HepG2 (cell line): ENCODE data around the gene PXMP4. TPM values are rescaled to one million over a fixed set of nuclear protein-coding genes. Genes with fewer than 3 reads are reported as not detected.

Experiments used
- BCLAF1 ChIP-seq: fragments of 450-650 bp; IDR thresholded peaks from 2 replicates; pipeline ENCODE4 v1.6.1; 2017; ENCODE audit warnings: mild to moderate bottlenecking
- DMTF1 ChIP-seq: sonication (generic); formaldehyde crosslinking; IDR thresholded peaks from 2 replicates; pipeline ENCODE4 v1.4.0; 2020; ENCODE audit warnings: mild to moderate bottlenecking, missing genetic modification reagents
- ELF4 ChIP-seq: sonication (generic); formaldehyde crosslinking; IDR thresholded peaks from 2 replicates; pipeline ENCODE4 v1.5.0; 2020; ENCODE audit warnings: missing genetic modification reagents, mild to moderate bottlenecking, moderate library complexity, borderline replicate concordance
- ETV5 ChIP-seq: IDR thresholded peaks from 2 replicates; pipeline ENCODE4 v1.6.1; 2018; ENCODE audit warnings: missing biosample characterization, missing genetic modification reagents, inconsistent platforms, borderline replicate concordance
- KDM6A ChIP-seq: IDR thresholded peaks from 2 replicates; pipeline ENCODE4 v1.6.1; 2016; ENCODE audit warnings: low read depth
- MAF1 ChIP-seq: sonication (generic); formaldehyde crosslinking; IDR thresholded peaks from 2 replicates; pipeline ENCODE4 v1.5.0; 2020; ENCODE audit warnings: missing genetic modification reagents, borderline replicate concordance
- NR2F6 ChIP-seq, 2 experiments: IDR thresholded peaks; 2 replicates each; pipeline ENCODE4 v1.6.1; 2016; ENCODE audit warnings: antibody characterized with exemption in 1 of 2, mild to moderate bottlenecking in 1 of 2
- RARA ChIP-seq: IDR thresholded peaks from 2 replicates; pipeline ENCODE4 v1.6.1; 2016; ENCODE audit warnings: missing genetic modification reagents, missing compliant biosample characterization
- TBX2 ChIP-seq: sonication (generic); formaldehyde crosslinking; IDR thresholded peaks from 2 replicates; pipeline ENCODE4 v1.5.0; 2020; ENCODE audit warnings: missing genetic modification reagents, mild to moderate bottlenecking, borderline replicate concordance
- THAP11 ChIP-seq: IDR thresholded peaks from 2 replicates; pipeline ENCODE4 v1.6.1; 2016; ENCODE audit warnings: missing biosample characterization, missing genetic modification reagents
- TOPORS ChIP-seq: sonication (generic); formaldehyde crosslinking; IDR thresholded peaks from 2 replicates; pipeline ENCODE4 v1.8.0; 2023; ENCODE audit warnings: mild to moderate bottlenecking, missing genetic modification reagents
- U2AF1 ChIP-seq: fragments of 200-400 bp; formaldehyde crosslinking; optimal IDR thresholded peaks from 2 replicates; pipeline ENCODE3; 2017; ENCODE audit warnings: mild to moderate bottlenecking, low read depth, low read length
- ZKSCAN8 ChIP-seq: IDR thresholded peaks from 2 replicates; pipeline ENCODE4 v1.6.1; 2016; ENCODE audit warnings: borderline replicate concordance, missing genetic modification reagents, missing compliant biosample characterization
- ZNF124 ChIP-seq: sonication (generic); formaldehyde crosslinking; IDR thresholded peaks from 2 replicates; pipeline ENCODE4 v1.4.0; 2020; ENCODE audit warnings: missing genetic modification reagents
- ZNF260 ChIP-seq: sonication (generic); formaldehyde crosslinking; IDR thresholded peaks from 2 replicates; pipeline ENCODE4 v1.4.0; 2020; ENCODE audit warnings: missing genetic modification reagents, low read depth, mild to moderate bottlenecking, borderline replicate concordance
- ZNF431 ChIP-seq: sonication (generic); formaldehyde crosslinking; IDR thresholded peaks from 2 replicates; pipeline ENCODE4 v1.9.0; 2022; ENCODE audit warnings: missing genetic modification reagents, low read depth, mild to moderate bottlenecking, borderline replicate concordance
- ZNF576 ChIP-seq: sonication (generic); formaldehyde crosslinking; IDR thresholded peaks from 2 replicates; pipeline ENCODE4 v1.4.0; 2020; ENCODE audit warnings: mild to moderate bottlenecking, missing genetic modification reagents
- ZNF780A ChIP-seq: sonication (generic); formaldehyde crosslinking; IDR thresholded peaks from 2 replicates; pipeline ENCODE4 v1.8.0; 2022; ENCODE audit warnings: mild to moderate bottlenecking, missing genetic modification reagents, moderate library complexity
- polyA plus RNA-seq, 8 experiments: library from polyadenylated mRNA; depleted of rRNA in 3 of 8; stranded (reverse) in 7 of 8; unstranded in 1 of 8; fragments of >200 nt; fragmentation: Illumina TruSeq in 4 of 8; extraction: Trizol in 4 of 8; gene quantifications; 2 replicates each; pipeline versions ENCODE4 v1.2.1 to v1.2.3, GENCODE V29; 2011 to 2016; ENCODE audit warnings: low read depth in 4 of 8, missing spikeins in 1 of 8, mixed read lengths in 1 of 8; ENCODE audit not compliant: insufficient read depth in 1 of 8
- total RNA-seq, 5 experiments: library from RNA; depleted of rRNA; stranded (reverse); fragments of >200 nt; fragmentation: Illumina TruSeq; extraction: Trizol; gene quantifications; 2 replicates each; pipeline ENCODE4 v1.2.3, GENCODE V29; 2016; ENCODE audit warnings: low read depth in 1 of 5
- TF ChIP-seq, protein P1 (sequence below): sonication (generic); formaldehyde crosslinking; IDR thresholded peaks from 2 replicates; pipeline ENCODE4 v1.8.0; 2022; ENCODE audit warnings: mild to moderate bottlenecking, missing genetic modification reagents, moderate library complexity
- TF ChIP-seq, protein P2 (sequence below): sonication (generic); formaldehyde crosslinking; IDR thresholded peaks from 2 replicates; pipeline ENCODE4 v1.4.0; 2020; ENCODE audit warnings: missing genetic modification reagents

The PXMP4 gene
- total and polyA plus RNA-seq, 2 of the 13 experiments (the other 11 are each of a cell fraction or from before 2014, with no cell fraction given) = not detected

GRCh38 chr20:33733654-33734576 lies 13.8 kb upstream of the PXMP4 start (continued):
- TF ChIP-seq, protein P1, sequence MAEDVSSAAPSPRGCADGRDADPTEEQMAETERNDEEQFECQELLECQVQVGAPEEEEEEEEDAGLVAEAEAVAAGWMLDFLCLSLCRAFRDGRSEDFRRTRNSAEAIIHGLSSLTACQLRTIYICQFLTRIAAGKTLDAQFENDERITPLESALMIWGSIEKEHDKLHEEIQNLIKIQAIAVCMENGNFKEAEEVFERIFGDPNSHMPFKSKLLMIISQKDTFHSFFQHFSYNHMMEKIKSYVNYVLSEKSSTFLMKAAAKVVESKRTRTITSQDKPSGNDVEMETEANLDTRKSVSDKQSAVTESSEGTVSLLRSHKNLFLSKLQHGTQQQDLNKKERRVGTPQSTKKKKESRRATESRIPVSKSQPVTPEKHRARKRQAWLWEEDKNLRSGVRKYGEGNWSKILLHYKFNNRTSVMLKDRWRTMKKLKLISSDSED (CRISPR knock-in tag) = no peak
- TF ChIP-seq ZNF431 (no peak), ZNF576 (CRISPR knock-in tag) (0 out of 2 replicates have a peak, but pooled peaks have one; percentile 30), ETV5 (CRISPR knock-in tag) (no peak), ELF4 (peak; percentile 89), ZKSCAN8 (CRISPR knock-in tag) (peak; percentile 58; the same call in 1 of the 2 replicates), RARA (CRISPR knock-in tag) (peak; percentile 80), KDM6A (peak; percentile 65; the same call in 1 of the 2 replicates), U2AF1 (no peak), TBX2 (CRISPR knock-in tag) (no peak; the same call in 1 of the 2 replicates), BCLAF1 (no peak), TOPORS (no peak), NR2F6 (IDR thresholded peaks at IDR 0.05) (peak; percentile 60; the same call in 1 of the 2 replicates), NR2F6 (CRISPR knock-in tag; IDR thresholded peaks at IDR 0.05) (peak; percentile 75), MAF1 (0 out of 2 replicates have a peak, but pooled peaks have one; percentile 11), ZNF780A (CRISPR knock-in tag) (0 out of 2 replicates have a peak, but pooled peaks have one; percentile 22), ZNF260 (CRISPR knock-in tag) (no peak), THAP11 (CRISPR knock-in tag) (peak; percentile 81), ZNF124 (peak; percentile 49; the same call in 1 of the 2 replicates), DMTF1 (CRISPR knock-in tag) (no peak)
- TF ChIP-seq, protein P2, sequence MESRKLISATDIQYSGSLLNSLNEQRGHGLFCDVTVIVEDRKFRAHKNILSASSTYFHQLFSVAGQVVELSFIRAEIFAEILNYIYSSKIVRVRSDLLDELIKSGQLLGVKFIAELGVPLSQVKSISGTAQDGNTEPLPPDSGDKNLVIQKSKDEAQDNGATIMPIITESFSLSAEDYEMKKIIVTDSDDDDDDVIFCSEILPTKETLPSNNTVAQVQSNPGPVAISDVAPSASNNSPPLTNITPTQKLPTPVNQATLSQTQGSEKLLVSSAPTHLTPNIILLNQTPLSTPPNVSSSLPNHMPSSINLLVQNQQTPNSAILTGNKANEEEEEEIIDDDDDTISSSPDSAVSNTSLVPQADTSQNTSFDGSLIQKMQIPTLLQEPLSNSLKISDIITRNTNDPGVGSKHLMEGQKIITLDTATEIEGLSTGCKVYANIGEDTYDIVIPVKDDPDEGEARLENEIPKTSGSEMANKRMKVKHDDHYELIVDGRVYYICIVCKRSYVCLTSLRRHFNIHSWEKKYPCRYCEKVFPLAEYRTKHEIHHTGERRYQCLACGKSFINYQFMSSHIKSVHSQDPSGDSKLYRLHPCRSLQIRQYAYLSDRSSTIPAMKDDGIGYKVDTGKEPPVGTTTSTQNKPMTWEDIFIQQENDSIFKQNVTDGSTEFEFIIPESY = no peak
